ENCODE results near the gene SHOX. TPM values are rescaled to one million over a fixed set of nuclear protein-coding genes. Genes with fewer than 3 reads are reported as not detected.
"Not testable (repeated sequence)": the region's sequence is repeated elsewhere in the genome, so short reads cannot be mapped to it uniquely, and the experiment has no call there.

SHOX gene
- total RNA-seq, 1 donor from 2014 or later, result not detected

DNA sequence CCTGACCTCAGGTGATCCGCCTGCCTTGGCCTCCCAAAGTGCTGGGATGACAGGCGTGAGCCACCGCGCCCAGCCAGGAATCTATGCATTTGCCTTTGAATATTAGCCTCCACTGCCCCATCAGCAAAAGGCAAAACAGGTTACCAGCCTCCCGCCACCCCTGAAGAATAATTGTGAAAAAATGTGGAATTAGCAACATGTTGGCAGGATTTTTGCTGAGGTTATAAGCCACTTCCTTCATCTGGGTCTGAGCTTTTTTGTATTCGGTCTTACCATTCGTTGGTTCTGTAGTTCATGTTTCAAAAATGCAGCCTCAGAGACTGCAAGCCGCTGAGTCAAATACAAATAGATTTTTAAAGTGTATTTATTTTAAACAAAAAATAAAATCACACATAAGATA, 44.2 kb upstream of the SHOX start:
- no peak for DNase-seq
- no peak for ATAC-seq

DNA sequence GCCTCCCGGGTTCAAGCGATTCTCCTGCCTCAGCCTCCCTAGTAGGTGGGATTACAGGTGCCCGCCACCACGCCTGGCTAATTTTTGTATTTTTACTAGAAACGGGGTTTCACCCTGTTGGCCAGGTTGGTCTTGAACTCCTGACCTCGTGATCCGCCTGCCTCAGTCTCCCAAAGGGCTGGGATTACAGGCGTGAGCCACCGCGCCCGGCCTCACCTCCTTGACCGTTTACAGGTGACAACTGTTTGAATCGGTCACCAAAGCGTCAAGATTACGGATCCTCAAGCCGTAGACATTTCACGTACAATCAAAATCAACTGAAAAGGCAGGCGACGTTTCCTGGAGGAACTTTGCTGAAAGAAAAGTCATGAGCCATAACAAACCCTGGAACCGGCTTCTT, 41.3 kb upstream of the SHOX start:
- DNase-seq; H3K36me3 ChIP-seq; H3K4me1 ChIP-seq; H3K9me3 ChIP-seq; ATAC-seq; intact Hi-C loops (cut with DNase I); H3K27me3 ChIP-seq; H3K4me3 ChIP-seq; H3K27ac ChIP-seq: not testable (repeated sequence)

More for the DNA sequence above, 44.2 kb upstream of the SHOX start:
- no peaks in the 10 kb centered on the region for H3K4me1 ChIP-seq
- no peaks in the 10 kb centered on the region for H3K36me3 ChIP-seq
- intact Hi-C loops (cut with DNase I), result no loop called here
- TF ChIP-seq, protein P1, sequence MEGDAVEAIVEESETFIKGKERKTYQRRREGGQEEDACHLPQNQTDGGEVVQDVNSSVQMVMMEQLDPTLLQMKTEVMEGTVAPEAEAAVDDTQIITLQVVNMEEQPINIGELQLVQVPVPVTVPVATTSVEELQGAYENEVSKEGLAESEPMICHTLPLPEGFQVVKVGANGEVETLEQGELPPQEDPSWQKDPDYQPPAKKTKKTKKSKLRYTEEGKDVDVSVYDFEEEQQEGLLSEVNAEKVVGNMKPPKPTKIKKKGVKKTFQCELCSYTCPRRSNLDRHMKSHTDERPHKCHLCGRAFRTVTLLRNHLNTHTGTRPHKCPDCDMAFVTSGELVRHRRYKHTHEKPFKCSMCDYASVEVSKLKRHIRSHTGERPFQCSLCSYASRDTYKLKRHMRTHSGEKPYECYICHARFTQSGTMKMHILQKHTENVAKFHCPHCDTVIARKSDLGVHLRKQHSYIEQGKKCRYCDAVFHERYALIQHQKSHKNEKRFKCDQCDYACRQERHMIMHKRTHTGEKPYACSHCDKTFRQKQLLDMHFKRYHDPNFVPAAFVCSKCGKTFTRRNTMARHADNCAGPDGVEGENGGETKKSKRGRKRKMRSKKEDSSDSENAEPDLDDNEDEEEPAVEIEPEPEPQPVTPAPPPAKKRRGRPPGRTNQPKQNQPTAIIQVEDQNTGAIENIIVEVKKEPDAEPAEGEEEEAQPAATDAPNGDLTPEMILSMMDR (IDR thresholded peaks at IDR 0.05), result no peak
- H3K27ac ChIP-seq, result no peak overlapping the region
- no peaks in the 10 kb centered on the region for H3K27me3 ChIP-seq
- H3K9me3 ChIP-seq, result no peaks in the 10 kb centered on the region
- H3K4me3 ChIP-seq, result no peak overlapping the region

DNA sequence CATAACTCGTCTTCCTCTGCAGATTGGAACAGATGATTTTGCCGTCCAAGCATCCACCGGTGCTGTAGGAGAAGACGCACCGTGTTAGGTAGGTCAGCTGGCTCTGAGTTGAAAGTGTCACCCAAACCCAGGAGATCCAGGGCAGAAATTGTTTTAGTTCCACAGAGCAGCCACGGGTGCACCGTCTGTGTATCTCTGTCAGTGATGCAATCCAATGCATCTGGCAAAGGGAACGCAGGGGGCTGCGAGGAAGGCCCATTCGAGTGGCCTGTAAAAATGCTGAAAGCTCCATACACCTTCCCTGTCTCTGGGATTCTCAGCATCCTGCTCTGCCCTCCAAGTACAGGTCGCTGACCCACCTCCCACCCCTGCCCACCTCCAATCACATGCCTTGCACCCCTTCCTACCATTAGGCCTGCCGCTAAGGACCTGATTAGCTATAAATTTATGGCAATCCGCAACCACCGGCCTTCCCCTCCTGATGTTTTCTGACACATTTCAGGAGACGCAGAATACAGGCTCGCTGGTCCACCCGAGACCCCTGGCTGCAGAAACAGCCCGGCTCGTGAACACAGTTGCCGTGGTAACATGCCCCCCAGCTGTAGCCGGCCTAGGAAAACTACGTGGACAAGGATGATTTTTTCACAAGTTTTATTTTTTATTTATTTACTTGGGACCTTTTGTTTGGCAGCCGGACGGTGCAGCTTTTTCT, 39.7 kb upstream of the SHOX start:
- TF ChIP-seq, protein P1 (IDR thresholded peaks at IDR 0.05), result no peak
- H3K27ac ChIP-seq, result no peak overlapping the region
- H3K9me3 ChIP-seq, result no peaks in the 10 kb centered on the region
- DNase-seq (no peak), ATAC-seq (no peak)
- H3K27me3 ChIP-seq, result no peaks in the 10 kb centered on the region
- no peaks in the 10 kb centered on the region for H3K36me3 ChIP-seq
- no peak overlapping the region for H3K4me3 ChIP-seq
- intact Hi-C loops (cut with DNase I), result no loop called here
- no peaks in the 10 kb centered on the region for H3K4me1 ChIP-seq

DNA sequence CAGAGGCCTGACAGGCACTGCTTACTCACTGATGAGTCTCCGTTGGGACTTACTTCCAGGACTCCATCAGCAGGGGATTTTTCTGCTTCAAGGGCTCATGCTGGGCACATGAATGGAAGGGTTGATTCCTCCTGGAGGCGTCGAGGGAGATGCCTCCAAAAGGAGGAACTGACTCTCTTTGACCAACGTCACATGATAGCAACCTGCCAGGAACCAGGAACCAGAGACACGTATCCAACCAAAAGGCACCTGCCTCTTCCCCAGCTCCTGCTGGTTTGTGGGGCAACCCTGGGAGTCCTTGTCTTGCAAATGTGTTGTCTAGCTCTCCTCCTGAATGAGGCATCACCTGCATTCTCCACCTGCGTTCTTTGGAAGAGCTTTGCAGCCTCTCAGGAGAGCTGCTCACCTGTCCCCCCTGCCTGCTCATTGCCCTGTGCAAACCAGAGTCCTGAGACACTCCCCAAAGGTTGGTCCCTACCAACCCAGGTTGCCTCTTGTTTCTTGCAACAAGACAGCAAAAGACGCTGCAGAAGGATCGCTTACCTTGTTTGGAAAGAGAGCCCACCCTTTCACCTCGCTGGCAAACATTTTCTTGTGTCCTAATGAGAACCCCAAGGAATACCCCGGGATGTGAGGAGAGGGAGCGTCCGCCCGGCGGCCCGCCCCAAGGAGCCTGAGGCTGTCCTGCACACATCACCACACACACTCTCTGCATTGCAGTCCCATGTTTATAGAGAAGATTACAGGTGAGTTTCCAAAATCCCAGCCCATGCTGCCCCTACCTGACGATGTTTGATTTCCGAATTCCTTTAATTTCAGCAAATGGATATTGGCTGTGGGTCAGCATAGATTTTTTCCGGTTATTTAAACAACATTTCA, 30.5 kb upstream of the SHOX start:
- DNase-seq, result no peak
- intact Hi-C loops (cut with DNase I), result no loop called here
- H3K4me1 ChIP-seq, result no peaks in the 10 kb centered on the region
- no peaks in the 10 kb centered on the region for H3K27me3 ChIP-seq
- no peak overlapping the region for H3K4me3 ChIP-seq
- no peak for ATAC-seq
- no peak overlapping the region for H3K27ac ChIP-seq
- peaks cover 4% of the 10 kb centered on the region for H3K9me3 ChIP-seq
- H3K36me3 ChIP-seq, result no peaks in the 10 kb centered on the region
- TF ChIP-seq, protein P1 (IDR thresholded peaks at IDR 0.05), result no peak

DNA sequence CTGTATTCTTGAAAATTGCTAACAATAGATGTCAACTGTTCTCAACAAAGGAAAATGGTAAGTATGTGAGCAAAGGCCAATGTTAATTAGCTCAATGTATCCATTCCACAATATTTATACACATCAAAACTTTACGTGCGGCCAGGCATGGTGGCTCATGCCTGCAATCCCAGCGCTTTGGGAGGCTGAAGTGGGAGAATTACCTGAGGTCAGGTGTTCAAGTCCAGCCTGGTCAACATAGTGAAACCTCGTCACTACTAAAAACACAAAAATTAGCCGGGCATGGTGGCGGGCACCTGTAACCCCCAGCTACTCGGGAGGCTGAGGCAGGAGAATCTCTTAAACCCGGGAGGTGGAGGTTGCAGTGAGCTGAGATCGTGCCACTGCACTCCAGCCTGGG, 27.6 kb upstream of the SHOX start:
- H3K4me1 ChIP-seq; H3K27me3 ChIP-seq; intact Hi-C loops (cut with DNase I); H3K4me3 ChIP-seq; DNase-seq; H3K9me3 ChIP-seq; ATAC-seq; H3K27ac ChIP-seq; H3K36me3 ChIP-seq: not testable (repeated sequence)

DNA sequence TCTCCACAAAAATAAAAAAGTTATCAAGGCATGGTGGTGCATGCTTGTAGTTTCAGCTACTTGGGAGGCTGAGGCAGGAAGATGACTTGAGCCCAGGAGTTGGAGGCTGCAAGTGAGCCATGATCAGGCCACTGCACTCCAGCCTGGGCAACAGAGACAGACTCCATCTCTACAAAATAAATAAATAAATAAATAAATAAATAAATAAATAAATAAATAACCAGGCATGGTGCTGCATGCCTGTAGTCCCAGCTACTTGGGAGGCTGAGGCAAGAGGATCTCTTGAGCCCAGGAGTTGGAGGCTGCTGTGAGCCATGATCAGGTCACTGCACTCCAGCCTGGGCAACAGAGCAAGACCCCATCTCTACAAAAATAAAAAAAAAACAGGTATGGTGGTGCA, 26.0 kb upstream of the SHOX start:
- intact Hi-C loops (cut with DNase I); H3K27me3 ChIP-seq; H3K36me3 ChIP-seq; ATAC-seq; H3K9me3 ChIP-seq; H3K27ac ChIP-seq; DNase-seq; H3K4me1 ChIP-seq; H3K4me3 ChIP-seq: not testable (repeated sequence)

DNA sequence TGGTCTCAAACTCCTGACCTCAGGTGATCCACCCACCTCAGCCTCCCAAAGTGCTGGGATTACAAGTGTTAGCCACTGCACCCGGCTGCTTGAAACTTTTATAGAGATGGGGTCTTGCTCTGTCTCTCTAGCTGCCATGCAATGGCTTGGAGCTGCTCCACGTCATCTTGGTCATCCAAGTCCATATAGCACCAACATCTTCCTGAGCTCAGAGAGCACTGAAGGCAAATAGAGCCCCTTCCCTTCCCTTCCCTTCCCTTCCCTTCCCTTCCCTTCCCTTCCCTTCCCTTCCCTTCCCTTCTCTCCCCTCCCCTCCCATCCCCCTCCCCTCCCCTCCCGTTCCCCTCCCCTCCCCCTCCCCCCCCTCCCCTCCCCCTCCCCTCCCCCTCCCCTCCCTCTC, 22.5 kb upstream of the SHOX start:
- ATAC-seq; H3K27me3 ChIP-seq; intact Hi-C loops (cut with DNase I); DNase-seq; H3K27ac ChIP-seq; H3K4me1 ChIP-seq; H3K36me3 ChIP-seq; H3K4me3 ChIP-seq: not testable (repeated sequence)
- H3K9me3 ChIP-seq, result peaks cover 16% of the 10 kb centered on the region
